CD14-positive monocyte (primary cell): ENCODE measurements around the gene TBCD. TPM values are rescaled to one million over a fixed set of nuclear protein-coding genes. Genes with fewer than 3 reads are reported as not detected.
A peak's percentile ranks its signal among the peaks of the same experiment; 100 is the strongest.

Experiments used
- DNase-seq, 3 donors: peaks; one replicate each; pipeline ENCODE4 v3.0.0-alpha.2; 2011 to 2022
- H2AFZ ChIP-seq: 2 replicates; pipeline ENCODE4 v1.6.0; 2012; ENCODE audit warnings: mild to moderate bottlenecking, low read depth, low read length, inconsistent platforms; ENCODE audit not compliant: insufficient read depth, poor library complexity, severe bottlenecking
- H3K27ac ChIP-seq, 2 donors: 1 replicate in 1 of 2; 2 replicates in 1 of 2; pipeline ENCODE4 v1.5.1; 2012 to 2013; ENCODE audit warnings: low read length in 2 of 2, control low read depth in 1 of 2, inconsistent platforms in 1 of 2, low read depth in 1 of 2, mild to moderate bottlenecking in 1 of 2
- H3K27me3 ChIP-seq, 2 donors: one replicate each; pipeline versions ENCODE4 v1.6.0 to v1.6.1; 2011 to 2013; ENCODE audit warnings: low read length in 2 of 2; ENCODE audit not compliant: control insufficient read depth in 2 of 2, insufficient read depth in 2 of 2
- H3K36me3 ChIP-seq, 2 donors: replicated peaks in 1 of 2; 1 replicate in 1 of 2; 2 replicates in 1 of 2; pipeline versions ENCODE4 v1.5.1 to v1.6.1; 2012 to 2013; ENCODE audit warnings: low read length in 2 of 2, control low read depth in 1 of 2, inconsistent platforms in 1 of 2, mild to moderate bottlenecking in 1 of 2; ENCODE audit not compliant: insufficient read depth in 2 of 2, control insufficient read depth in 1 of 2
- H3K4me1 ChIP-seq, 2 donors: 1 replicate in 1 of 2; 2 replicates in 1 of 2; pipeline versions ENCODE4 v1.5.1 to v1.6.1; 2012 to 2013; ENCODE audit warnings: low read length in 2 of 2, control low read depth in 1 of 2, inconsistent platforms in 1 of 2, mild to moderate bottlenecking in 1 of 2, moderate library complexity in 1 of 2; ENCODE audit not compliant: insufficient read depth in 2 of 2, control insufficient read depth in 1 of 2
- H3K4me2 ChIP-seq: replicated peaks from 2 replicates; pipeline ENCODE3; 2012; ENCODE audit warnings: low read length, moderate library complexity, mild to moderate bottlenecking; ENCODE audit not compliant: poor library complexity, severe bottlenecking; ENCODE audit errors: extremely low read depth
- H3K4me3 ChIP-seq, 3 experiments: fragments of 200-600 bp in 1 of 3; sonication (generic) in 1 of 3; replicated peaks in 1 of 3; 1 replicate in 2 of 3; 2 replicates in 1 of 3; pipeline ENCODE4 v1.5.1; 2011 to 2013; ENCODE audit warnings: low read length in 3 of 3, mild to moderate bottlenecking in 3 of 3, control low read depth in 2 of 3, low read depth in 2 of 3, inconsistent platforms in 1 of 3, moderate library complexity in 1 of 3
- H3K79me2 ChIP-seq: 2 replicates; pipeline ENCODE4 v1.6.0; 2012; ENCODE audit warnings: mild to moderate bottlenecking, control low read depth, inconsistent platforms, low read length, moderate library complexity; ENCODE audit not compliant: insufficient read depth
- H3K9ac ChIP-seq: 2 replicates; pipeline ENCODE4 v1.6.0; 2017; ENCODE audit warnings: low read length, mild to moderate bottlenecking; ENCODE audit not compliant: insufficient read depth, poor library complexity, severe bottlenecking
- H3K9me3 ChIP-seq, 2 donors: replicated peaks in 1 of 2; 1 replicate in 1 of 2; 2 replicates in 1 of 2; pipeline versions ENCODE4 v1.5.1 to v1.6.1; 2012 to 2013; ENCODE audit warnings: low read length in 2 of 2, control low read depth in 1 of 2; ENCODE audit not compliant: control insufficient read depth in 1 of 2, insufficient read depth in 1 of 2
- H4K20me1 ChIP-seq: 2 replicates; pipeline ENCODE4 v1.6.0; 2012; ENCODE audit warnings: mild to moderate bottlenecking, low read length, control low read depth, moderate library complexity; ENCODE audit not compliant: insufficient read depth
- H3K27ac Mint-ChIP-seq, 7 donors: one replicate each; pipeline ENCODE4 v1.8.0; 2020; ENCODE audit warnings: mild to moderate bottlenecking in 7 of 7, mixed read lengths in 7 of 7, moderate library complexity in 6 of 7, inconsistent platforms in 2 of 7
- H3K27me3 Mint-ChIP-seq, 3 donors: one replicate each; pipeline ENCODE4 v1.8.0; 2021 to 2022; ENCODE audit warnings: low read depth in 3 of 3, mild to moderate bottlenecking in 3 of 3, mixed read lengths in 3 of 3, moderate library complexity in 3 of 3, inconsistent platforms in 1 of 3
- H3K36me3 Mint-ChIP-seq, 2 donors: one replicate each; pipeline ENCODE4 v1.8.0; 2020; ENCODE audit warnings: mixed read lengths in 2 of 2, inconsistent platforms in 1 of 2, mild to moderate bottlenecking in 1 of 2
- H3K4me1 Mint-ChIP-seq: one replicate; pipeline ENCODE4 v1.8.0; 2020; ENCODE audit warnings: mild to moderate bottlenecking, mixed read lengths
- H3K4me3 Mint-ChIP-seq, 2 donors: one replicate each; pipeline ENCODE4 v1.8.0; 2020; ENCODE audit warnings: mild to moderate bottlenecking in 2 of 2, mixed read lengths in 2 of 2, moderate library complexity in 1 of 2
- H3K9me3 Mint-ChIP-seq, 7 donors: one replicate each; pipeline ENCODE4 v1.8.0; 2020 to 2022; ENCODE audit warnings: mixed read lengths in 7 of 7, mild to moderate bottlenecking in 6 of 7, moderate library complexity in 6 of 7, inconsistent platforms in 2 of 7
- CTCF ChIP-seq: fragments of 200-600 bp; IDR thresholded peaks from one replicate; pipeline ENCODE4 v1.8.0; 2022; ENCODE audit warnings: antibody characterized with exemption, mild to moderate bottlenecking
- WGBS: methylation state at CpG from one replicate; pipeline ENCODE4 v1.1.5; 2013; ENCODE audit warnings: missing lambda C conversion rate; ENCODE audit not compliant: insufficient coverage; 5-methylcytosine and 5-hydroxymethylcytosine counted together
- intact Hi-C, 2 donors: fragments of 100-400 bp; cut with micrococcal nuclease; formaldehyde crosslinking; loops; one replicate each; pipeline versions ENCODE4 v1.15.0 to v1.15.1; 2023
- polyA plus RNA-seq, 3 donors: library from polyadenylated mRNA; depleted of rRNA in 1 of 3; unstranded in 2 of 3; stranded (reverse) in 1 of 3; fragments of 300-500 nt in 2 of 3; fragments of >200 nt in 1 of 3; fragmentation: Illumina TruSeq in 2 of 3; gene quantifications; 1 replicate in 2 of 3; 2 replicates in 1 of 3; pipeline ENCODE4 v1.2.3, GENCODE V29; 2012 to 2021

The TBCD gene
- polyA plus RNA-seq, 3 donors, result 54.7 to 74.0 (median 66.6) TPM

DNA sequence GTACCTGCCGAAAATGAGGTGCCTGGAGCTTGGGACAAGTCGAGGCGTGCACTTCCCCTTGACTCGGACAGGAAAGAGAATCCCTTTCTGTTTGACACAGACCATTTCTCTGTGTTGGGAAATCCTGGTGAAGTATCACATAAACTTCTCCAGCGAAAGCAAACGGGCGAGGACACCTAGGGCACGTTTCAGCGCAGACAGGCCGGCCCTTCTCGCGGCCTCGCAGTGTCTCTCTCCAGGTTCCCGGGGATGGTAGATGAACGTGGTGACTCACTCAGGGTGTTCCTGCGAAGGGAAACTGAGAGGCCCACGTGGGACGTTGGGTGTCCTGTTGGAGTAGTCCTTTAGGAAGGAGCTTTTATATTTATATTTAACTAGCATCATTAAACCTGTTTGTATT lies 124.3 kb downstream of the TBCD start:
- H3K4me1 Mint-ChIP-seq, result peaks cover 75% of the 10 kb centered on the region
- peak overlapping the region; percentile 23 to 42 for H3K27ac ChIP-seq
- H3K4me1 ChIP-seq, result peaks cover 63 to 76% of the 10 kb centered on the region in 2 donors
- H3K9me3 ChIP-seq, result no peaks in the 10 kb centered on the region
- H3K9me3 Mint-ChIP-seq, result no peaks in the 10 kb centered on the region
- H3K4me2 ChIP-seq, result peak overlapping the region; percentile 47
- peaks cover 3 to 9% of the 10 kb centered on the region in 2 donors for H3K36me3 ChIP-seq
- 43% methylated on average over 10 of the region's 18 CpGs for WGBS
- H3K9ac ChIP-seq, result no peak overlapping the region
- peak in 2 of 3 donors; percentile 43 to 52 for DNase-seq
- no peaks in the 10 kb centered on the region for H3K27me3 ChIP-seq
- peaks cover 33 to 37% of the 10 kb centered on the region in 2 donors for H3K36me3 Mint-ChIP-seq
- no peaks in the 10 kb centered on the region for H4K20me1 ChIP-seq
- intact Hi-C loops, result loop anchor here in 1 of 2 donors (5.0 kb wide), 1 partner anchor 36 kb away; no protein-coding TSS in a partner anchor
- peak overlapping the region in 1 of 3 experiments; percentile 39 for H3K4me3 ChIP-seq
- H3K4me3 Mint-ChIP-seq, result peak overlapping the region; percentile 56 to 81
- peaks cover 16% of the 10 kb centered on the region for H3K79me2 ChIP-seq
- TF ChIP-seq CTCF, result no peak
- H3K27ac Mint-ChIP-seq, result peak overlapping the region; percentile 41 to 87 (median 69)
- peaks cover 0 to 2% (median 1%) of the 10 kb centered on the region in 3 donors for H3K27me3 Mint-ChIP-seq
- peak overlapping the region; percentile 45 for H2AFZ ChIP-seq

- Histone ChIP-seq H3K4me3 (peak overlapping the region in 1 of 3 experiments; percentile 39), H3K9me3 (no peaks in the 10 kb centered on the region), H3K27ac (peak overlapping the region; percentile 11 to 42), H3K4me1 (peaks cover 69 to 83% of the 10 kb centered on the region in 2 donors), H3K36me3 (peaks cover 0 to 3% of the 10 kb centered on the region in 2 donors), H3K79me2 (peaks cover 16% of the 10 kb centered on the region), H3K27me3 (no peaks in the 10 kb centered on the region), H2AFZ (peak overlapping the region; percentile 17), H4K20me1 (no peaks in the 10 kb centered on the region), H3K9ac (no peak overlapping the region), H3K4me2 (peak overlapping the region; percentile 47)
- 72% methylated on average over 5 of the region's 14 CpGs for WGBS
- Mint-ChIP-seq H3K4me1 (peaks cover 82% of the 10 kb centered on the region), H3K4me3 (no peak overlapping the region), H3K27me3 (peaks cover 0 to 2% (median 1%) of the 10 kb centered on the region in 3 donors), H3K36me3 (peaks cover 28 to 34% of the 10 kb centered on the region in 2 donors), H3K27ac (peak overlapping the region; percentile 44 to 87 (median 69)), H3K9me3 (no peaks in the 10 kb centered on the region)
- DNase-seq, result peak in 2 of 3 donors; percentile 33 to 36
- no peak for TF ChIP-seq CTCF
- intact Hi-C loops, result loop anchor here in 1 of 2 donors (5.0 kb wide), 1 partner anchor 36 kb away; no protein-coding TSS in a partner anchor
Measured at GRCh38 chr17:82876602-82877379, 124.9 kb downstream of the TBCD start.
